ENCODE results near the gene NINJ2.

Gene NINJ2

DNA sequence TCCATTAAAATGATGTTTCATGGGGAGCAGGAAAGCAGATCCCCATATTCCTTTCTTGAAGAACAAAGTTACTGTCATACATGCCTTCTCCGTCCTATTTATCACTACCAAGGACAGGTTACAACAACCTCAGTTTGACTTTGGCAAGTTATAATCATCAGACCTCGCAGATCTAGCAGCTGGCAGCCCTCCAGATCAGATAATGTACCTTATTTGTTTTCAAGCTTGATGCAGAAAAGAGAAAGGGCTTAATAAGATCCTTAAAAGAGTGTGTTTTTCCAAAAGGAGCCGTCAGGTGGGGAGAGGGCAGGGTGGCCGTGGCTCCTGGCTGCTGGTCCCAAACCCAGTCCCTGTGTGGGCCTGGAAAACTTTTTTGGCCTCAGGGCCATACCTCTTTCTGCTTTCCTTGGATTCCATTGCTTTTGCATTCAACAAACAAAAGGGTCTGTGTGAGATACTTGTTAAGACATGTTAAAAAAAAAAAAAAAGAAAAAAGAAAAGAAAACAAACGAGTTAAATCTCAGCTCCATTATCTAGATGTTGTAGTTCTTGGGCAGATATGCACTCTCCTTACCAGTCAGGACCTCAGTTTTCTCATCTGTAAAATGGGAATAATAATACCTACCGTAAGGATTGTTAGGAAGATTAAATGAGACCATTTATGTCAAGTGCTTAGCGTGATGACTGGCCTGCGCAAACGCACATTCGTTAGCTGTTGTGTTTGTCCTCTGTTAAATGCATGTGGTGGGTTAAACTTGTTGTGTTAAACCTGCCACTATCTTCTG, 138.9 kb downstream of the NINJ2 start:
- no peak for DNase-seq

DNA sequence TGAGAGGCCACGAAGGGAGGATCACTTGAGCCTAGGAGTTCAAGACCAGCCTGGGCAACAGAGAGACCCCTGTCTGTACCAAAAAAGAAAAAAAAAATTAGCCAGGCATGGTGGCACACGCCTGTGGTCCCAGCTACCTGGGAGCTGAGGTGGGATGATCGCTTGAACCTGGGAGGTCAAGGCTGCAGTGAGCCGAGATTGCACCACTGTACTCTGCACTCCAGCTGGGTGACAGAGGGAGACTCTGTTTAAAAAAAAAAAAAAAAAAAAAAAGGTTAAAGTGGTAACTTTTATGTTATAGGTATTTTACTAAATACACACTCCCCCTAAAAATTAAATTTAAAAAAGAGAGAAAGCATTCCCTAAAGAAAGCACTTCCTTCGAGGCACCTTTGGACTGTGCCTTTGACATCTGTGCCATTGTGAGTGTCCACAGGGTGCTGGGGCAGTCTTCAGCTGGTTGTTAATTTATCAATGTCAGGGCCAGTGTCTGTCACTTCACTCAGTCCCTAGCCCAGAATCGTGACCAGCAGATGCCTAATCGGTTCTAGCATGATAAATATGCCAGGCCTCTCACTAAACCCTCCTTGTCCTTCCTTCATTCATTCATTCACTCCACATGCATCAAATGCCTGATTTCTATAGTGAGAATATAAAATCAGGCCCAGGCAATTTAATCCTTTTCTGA, 140.4 kb downstream of the NINJ2 start:
- DNase-seq: no peak

GRCh38 chr12:520119-520518, 143.1 kb downstream of the NINJ2 start:
- DNase-seq: no peak

DNA sequence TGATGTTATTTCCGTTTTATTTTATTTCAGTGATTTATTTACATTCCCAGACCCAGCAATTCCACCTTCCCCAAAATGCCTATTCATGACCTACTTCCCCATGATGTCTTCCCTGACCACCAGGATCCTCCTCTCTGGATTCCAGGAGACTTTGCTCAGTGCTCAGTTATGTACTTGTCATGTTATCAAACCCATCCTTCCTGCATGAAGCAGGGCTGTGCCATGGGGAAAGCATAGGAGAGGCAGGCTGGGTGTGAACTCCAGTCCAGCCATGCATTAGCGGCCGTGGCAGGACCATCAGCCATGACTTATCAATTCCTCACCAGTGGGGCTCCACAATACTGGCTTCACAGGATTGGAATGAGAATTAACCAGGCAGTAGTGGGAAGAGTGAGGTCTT, 145.7 kb downstream of the NINJ2 start:
- no peak for DNase-seq

Data from stimulated activated CD4-positive, alpha-beta T cell treated with anti-CD3 and anti-CD28 coated beads, Interleukin-2, amount 100 ng/mL, for 24 hours (primary cell).